Tibial nerve (tissue), 4 donors: ENCODE results near the gene FOXD2.

Experiments used
- CTCF ChIP-seq, 5 experiments: fragments of 200-600 bp in 3 of 5; fragments of 450-650 bp in 2 of 5; sonication (generic) in 3 of 5; IDR thresholded peaks; one replicate each; pipeline ENCODE4 v1.5.1; 2016 to 2019; ENCODE audit warnings: antibody characterized with exemption in 5 of 5, mild to moderate bottlenecking in 3 of 5, moderate library complexity in 2 of 5
- EP300 ChIP-seq, 2 donors: sonication (generic); formaldehyde crosslinking; IDR thresholded peaks; one replicate each; pipeline ENCODE4 v1.6.1; 2017; ENCODE audit warnings: antibody characterized with exemption in 2 of 2, mild to moderate bottlenecking in 1 of 2
- POLR2A ChIP-seq, 2 donors: fragments of 450-650 bp; IDR thresholded peaks; one replicate each; pipeline ENCODE4 v1.6.1; 2017; ENCODE audit warnings: antibody characterized with exemption in 2 of 2, mild to moderate bottlenecking in 2 of 2, moderate library complexity in 2 of 2

GRCh38 chr1:47450606-47451005, 12.8 kb downstream of the FOXD2 start:
- TF ChIP-seq POLR2A (IDR thresholded peaks at IDR 0.05) (no peak), CTCF (IDR thresholded peaks at IDR 0.05) (no peak), EP300 (IDR thresholded peaks at IDR 0.05) (no peak)
